D721Med (cell line): ENCODE results near the gene SNX15.
A peak's percentile ranks its signal among the peaks of the same experiment; 100 is the strongest.
"Not testable (repeated sequence)": the region's sequence is repeated elsewhere in the genome, so short reads cannot be mapped to it uniquely, and the experiment has no call there.

ENCODE experiments used
- DNase-seq: peaks from one replicate; pipeline ENCODE4 v3.0.0; 2011; ENCODE audit warnings: low spot score; ENCODE audit not compliant: insufficient read length
- FAIRE-seq: peaks from 2 replicates; lab custom pipeline; 2011; peaks lifted over from hg19 to GRCh38; lab: Jason Lieb, UNC
- TF ChIP-seq, protein P1 (sequence below): IDR thresholded peaks from 2 replicates; pipeline ENCODE4 v1.5.1; 2012; ENCODE audit warnings: mild to moderate bottlenecking, control low read depth; ENCODE audit not compliant: insufficient read depth; ENCODE audit errors: missing control alignments

SNX15 gene

DNA sequence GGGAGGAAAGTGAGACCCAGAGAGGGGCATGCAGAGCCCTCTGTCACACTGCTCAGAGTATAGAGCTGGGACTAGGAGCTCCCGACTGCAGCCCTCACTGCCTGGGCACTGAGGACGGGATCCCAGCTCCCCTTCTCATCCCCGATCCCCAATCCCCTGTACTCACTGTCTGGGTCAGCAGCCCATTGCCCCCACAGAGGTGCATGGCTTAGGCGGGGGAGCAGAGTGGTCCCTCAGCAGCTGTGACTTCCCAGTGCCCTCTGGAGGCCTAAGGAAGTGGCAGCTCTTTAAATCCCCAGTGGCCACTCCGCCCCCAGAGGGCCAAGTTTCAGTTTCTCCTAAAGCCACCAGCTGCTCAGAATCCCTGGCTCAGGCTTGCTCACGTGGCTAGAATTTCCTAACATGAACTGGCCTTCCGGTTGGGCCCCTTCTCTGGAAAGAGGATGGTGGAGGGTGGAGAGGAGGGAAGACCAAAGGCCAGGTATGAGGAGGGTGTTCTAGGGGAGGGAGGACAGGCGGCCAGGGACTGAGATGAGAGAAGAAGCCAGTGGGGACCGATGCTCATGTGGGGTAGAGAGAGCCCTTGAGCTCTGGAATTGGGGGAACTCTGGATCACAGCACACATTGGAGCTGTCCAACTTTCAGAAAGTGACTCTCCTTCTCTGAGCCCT lies 30.4 kb upstream of the SNX15 start, which contains the start of gene BATF2:
TSS of gene BATF2 (minus strand) at position 262 of the 671 bp plus-strand sequence. CDS start at position 205, 57 bp downstream.
- TF ChIP-seq, protein P1, sequence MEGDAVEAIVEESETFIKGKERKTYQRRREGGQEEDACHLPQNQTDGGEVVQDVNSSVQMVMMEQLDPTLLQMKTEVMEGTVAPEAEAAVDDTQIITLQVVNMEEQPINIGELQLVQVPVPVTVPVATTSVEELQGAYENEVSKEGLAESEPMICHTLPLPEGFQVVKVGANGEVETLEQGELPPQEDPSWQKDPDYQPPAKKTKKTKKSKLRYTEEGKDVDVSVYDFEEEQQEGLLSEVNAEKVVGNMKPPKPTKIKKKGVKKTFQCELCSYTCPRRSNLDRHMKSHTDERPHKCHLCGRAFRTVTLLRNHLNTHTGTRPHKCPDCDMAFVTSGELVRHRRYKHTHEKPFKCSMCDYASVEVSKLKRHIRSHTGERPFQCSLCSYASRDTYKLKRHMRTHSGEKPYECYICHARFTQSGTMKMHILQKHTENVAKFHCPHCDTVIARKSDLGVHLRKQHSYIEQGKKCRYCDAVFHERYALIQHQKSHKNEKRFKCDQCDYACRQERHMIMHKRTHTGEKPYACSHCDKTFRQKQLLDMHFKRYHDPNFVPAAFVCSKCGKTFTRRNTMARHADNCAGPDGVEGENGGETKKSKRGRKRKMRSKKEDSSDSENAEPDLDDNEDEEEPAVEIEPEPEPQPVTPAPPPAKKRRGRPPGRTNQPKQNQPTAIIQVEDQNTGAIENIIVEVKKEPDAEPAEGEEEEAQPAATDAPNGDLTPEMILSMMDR: peak; percentile 15
- FAIRE-seq (no peak), DNase-seq (peak; percentile 71)

DNA sequence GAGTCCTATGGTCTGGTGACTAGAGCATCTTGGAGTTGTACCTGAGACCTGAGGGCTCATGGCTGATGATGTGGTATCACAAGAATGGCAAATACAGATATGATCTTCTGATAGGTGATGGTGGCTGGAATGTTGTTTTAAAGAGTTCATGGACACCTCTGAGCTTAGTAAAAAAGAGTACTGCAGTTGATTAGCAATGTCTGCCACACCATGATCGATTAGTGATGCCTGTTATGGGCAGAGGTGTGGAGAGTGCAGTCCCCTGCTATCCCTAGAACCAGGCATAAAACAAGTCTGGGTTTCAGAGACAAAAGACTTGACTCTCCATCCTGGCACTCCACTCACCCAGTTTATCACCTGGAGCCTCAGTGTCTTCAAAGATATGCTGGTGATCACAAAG lies 29.1 kb upstream of the SNX15 start:
- DNase-seq (no peak), FAIRE-seq (no peak)
- TF ChIP-seq, protein P1: no peak

GRCh38 chr11:64998690-64999431 lies 28.4 kb upstream of the SNX15 start:
- no peak for FAIRE-seq
- no peak for DNase-seq
- TF ChIP-seq, protein P1: no peak

DNA sequence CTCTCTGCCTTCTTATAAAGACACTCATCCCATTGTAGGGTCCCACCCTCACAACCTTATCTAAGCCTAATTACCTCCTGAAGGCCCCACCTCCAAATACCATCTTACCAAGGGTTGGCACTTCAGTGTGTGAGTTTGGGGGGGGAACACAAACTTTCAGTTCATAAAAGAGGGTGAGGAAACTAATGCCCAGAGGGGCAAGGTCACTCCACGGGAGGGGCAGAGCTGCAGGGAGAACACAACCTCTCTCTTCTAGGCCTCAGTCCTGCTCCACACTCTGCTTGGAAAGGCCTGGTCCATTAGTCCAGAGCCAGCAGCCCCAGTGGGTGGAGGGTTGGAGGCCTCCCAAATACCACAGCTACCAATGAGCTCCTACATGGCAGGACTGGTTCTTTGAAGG lies 27.8 kb upstream of the SNX15 start:
- FAIRE-seq: no peak
- no peak for DNase-seq
- TF ChIP-seq, protein P1: no peak

GRCh38 chr11:65002706-65003105 lies 24.5 kb upstream of the SNX15 start:
- FAIRE-seq: no peak
- DNase-seq: no peak
- TF ChIP-seq, protein P1: no peak

- no peak for FAIRE-seq
These were observed 24.0 kb upstream of the SNX15 start for GRCh38 chr11:65003282-65003681.

DNA sequence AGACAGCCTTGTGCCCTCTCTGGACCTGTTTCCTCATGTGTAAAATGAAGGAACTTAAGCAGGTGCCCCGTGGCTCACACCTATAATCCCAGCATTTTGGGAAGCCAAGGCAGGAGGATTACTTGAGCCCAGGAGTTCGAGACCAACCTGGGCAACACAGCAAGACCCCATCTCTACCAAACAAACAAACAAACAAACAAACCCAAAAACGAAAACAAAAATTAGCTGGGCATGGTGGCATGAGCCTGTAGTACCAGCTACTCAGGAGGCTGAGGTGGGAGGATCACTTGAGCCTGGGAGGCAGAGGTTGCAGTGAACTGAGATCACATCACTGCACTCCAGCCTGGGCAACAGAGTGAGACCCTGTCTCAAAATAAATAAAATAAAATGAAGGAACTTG lies 23.3 kb upstream of the SNX15 start:
- FAIRE-seq, DNase-seq: not testable (repeated sequence)

More at GRCh38 chr11:65003282-65003681, 24.0 kb upstream of the SNX15 start:
- DNase-seq: no peak
- TF ChIP-seq, protein P1: no peak
